HL-60 (cell line): ENCODE data around the gene NOG.

ENCODE experiments used
- DNase-seq, 2 experiments: peaks; one replicate each; pipeline ENCODE4 v3.0.0-alpha.2; 2010 to 2020; ENCODE audit warnings: low read depth in 1 of 2, low spot score in 1 of 2
- H3K27ac ChIP-seq: fragments of 250-450 bp; sonication (Bioruptor Pico); replicated peaks from 2 replicates; pipeline ENCODE4 v1.5.1; 2020; ENCODE audit warnings: mild to moderate bottlenecking, moderate library complexity
- H3K27me3 ChIP-seq: fragments of 250-450 bp; sonication (Bioruptor Pico); 2 replicates; pipeline ENCODE4 v1.5.1; 2021; ENCODE audit warnings: mild to moderate bottlenecking, moderate library complexity; ENCODE audit not compliant: insufficient read depth, poor library complexity, severe bottlenecking
- H3K4me3 ChIP-seq: replicated peaks from 2 replicates; pipeline ENCODE4 v1.5.1; 2011; ENCODE audit warnings: mild to moderate bottlenecking, control low read depth, low read length; ENCODE audit not compliant: insufficient read depth
- CTCF ChIP-seq: IDR thresholded peaks from one replicate; pipeline ENCODE4 v1.5.1; 2011; ENCODE audit warnings: low read length, control low read depth, inconsistent platforms; ENCODE audit not compliant: insufficient read depth
- GABPA ChIP-seq: IDR thresholded peaks from 2 replicates; pipeline ENCODE4 v1.6.1; 2012; ENCODE audit warnings: low read depth
- POLR2AphosphoS5 ChIP-seq: IDR thresholded peaks from 2 replicates; pipeline ENCODE4 v1.6.1; 2012; ENCODE audit warnings: low read depth
- REST ChIP-seq: IDR thresholded peaks from 2 replicates; pipeline ENCODE4 v1.6.1; 2012; ENCODE audit warnings: low read depth; ENCODE audit not compliant: insufficient replicate concordance
- SPI1 ChIP-seq: IDR thresholded peaks from 2 replicates; pipeline ENCODE4 v1.6.1; 2012; ENCODE audit warnings: low read depth, mild to moderate bottlenecking, borderline replicate concordance

NOG gene

GRCh38 chr17:56558088-56558487 lies 35.4 kb upstream of the NOG start:
- no peak for TF ChIP-seq CTCF
- TF ChIP-seq GABPA: no peak
- no peak for TF ChIP-seq POLR2AphosphoS5
- no peak for TF ChIP-seq SPI1
- no peak for TF ChIP-seq REST
- no peak for DNase-seq
- Histone ChIP-seq H3K27ac (no peak overlapping the region), H3K4me3 (no peak overlapping the region), H3K27me3 (no peaks in the 10 kb centered on the region)

- no peaks in the 10 kb centered on the region for H3K27me3 ChIP-seq
- TF ChIP-seq POLR2AphosphoS5 (no peak), SPI1 (no peak), GABPA (no peak), REST (no peak), CTCF (no peak)
- H3K27ac ChIP-seq: no peak overlapping the region
- DNase-seq: no peak
- H3K4me3 ChIP-seq: no peak overlapping the region
Measured at GRCh38 chr17:56570199-56570598, 23.3 kb upstream of the NOG start.

- no peak overlapping the region for H3K27ac ChIP-seq
- no peak overlapping the region for H3K4me3 ChIP-seq
- TF ChIP-seq POLR2AphosphoS5 (no peak), CTCF (no peak), SPI1 (no peak), GABPA (no peak), REST (no peak)
- DNase-seq: no peak
- no peaks in the 10 kb centered on the region for H3K27me3 ChIP-seq
Measured at GRCh38 chr17:56571456-56571855, 22.0 kb upstream of the NOG start.
